ACC112 (cell line): Measurements from ENCODE around the gene KLHL29.
A peak's percentile ranks its signal among the peaks of the same experiment; 100 is the strongest.

ENCODE experiments used
- H2AFZ ChIP-seq: fragments of 200-600 bp; sonication (generic); one replicate; pipeline ENCODE4 v1.6.0; 2017; ENCODE audit warnings: antibody characterized with exemption, low read length; ENCODE audit not compliant: unreplicated experiment
- H3K27ac ChIP-seq: fragments of 200-600 bp; sonication (generic); 2 replicates; pipeline ENCODE4 v1.5.1; 2014; ENCODE audit warnings: low read depth, mild to moderate bottlenecking, antibody characterized with exemption, low read length, moderate library complexity
- H3K27me3 ChIP-seq: fragments of 200-600 bp; sonication (generic); 2 replicates; pipeline ENCODE4 v1.6.1; 2014; ENCODE audit warnings: mild to moderate bottlenecking, antibody characterized with exemption, low read length, moderate library complexity, mixed read lengths; ENCODE audit not compliant: insufficient read depth
- H3K36me3 ChIP-seq: fragments of 200-600 bp; sonication (generic); 2 replicates; pipeline ENCODE4 v1.6.1; 2016; ENCODE audit warnings: mild to moderate bottlenecking, antibody characterized with exemption, low read length, moderate library complexity, mixed read lengths; ENCODE audit not compliant: insufficient read depth
- H3K4me1 ChIP-seq: fragments of 200-600 bp; sonication (generic); one replicate; pipeline ENCODE4 v1.6.1; 2016; ENCODE audit warnings: low read length, mixed read lengths; ENCODE audit not compliant: insufficient read depth, unreplicated experiment, control insufficient read depth
- H3K4me3 ChIP-seq: fragments of 200-600 bp; sonication (generic); 2 replicates; pipeline ENCODE4 v1.5.1; 2014; ENCODE audit warnings: mild to moderate bottlenecking, low read depth, low read length
- H3K79me2 ChIP-seq: fragments of 200-600 bp; sonication (generic); one replicate; pipeline ENCODE4 v1.6.0; 2016; ENCODE audit warnings: low read length; ENCODE audit not compliant: control insufficient read depth, unreplicated experiment, insufficient read depth

KLHL29 gene

DNA sequence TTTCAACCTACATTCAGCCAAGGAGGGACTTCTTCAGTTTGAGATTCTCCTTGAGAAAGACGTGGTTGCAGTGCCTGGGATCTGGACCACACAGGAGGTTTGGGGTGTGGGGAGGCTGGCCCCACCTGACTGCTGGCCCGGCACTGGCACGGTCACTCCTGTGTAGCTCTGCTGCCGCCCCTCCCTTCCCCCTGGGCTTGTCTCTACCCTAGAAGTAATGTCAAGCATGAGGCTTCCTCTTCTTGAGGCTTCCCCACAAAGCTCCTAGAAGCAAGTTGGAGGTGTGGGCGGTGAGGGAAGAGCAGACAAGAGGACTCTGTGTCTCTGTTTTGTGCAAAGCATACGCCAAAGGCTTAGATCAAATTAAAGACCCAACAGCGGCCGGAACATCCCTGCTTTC, 8.7 kb downstream of the KLHL29 start:
- Histone ChIP-seq H3K4me1 (peaks cover 13% of the 10 kb centered on the region), H3K27ac (no peak overlapping the region), H3K79me2 (peaks cover 41% of the 10 kb centered on the region), H3K36me3 (no peaks in the 10 kb centered on the region), H3K27me3 (no peaks in the 10 kb centered on the region), H2AFZ (no peak overlapping the region), H3K4me3 (no peak overlapping the region)

DNA sequence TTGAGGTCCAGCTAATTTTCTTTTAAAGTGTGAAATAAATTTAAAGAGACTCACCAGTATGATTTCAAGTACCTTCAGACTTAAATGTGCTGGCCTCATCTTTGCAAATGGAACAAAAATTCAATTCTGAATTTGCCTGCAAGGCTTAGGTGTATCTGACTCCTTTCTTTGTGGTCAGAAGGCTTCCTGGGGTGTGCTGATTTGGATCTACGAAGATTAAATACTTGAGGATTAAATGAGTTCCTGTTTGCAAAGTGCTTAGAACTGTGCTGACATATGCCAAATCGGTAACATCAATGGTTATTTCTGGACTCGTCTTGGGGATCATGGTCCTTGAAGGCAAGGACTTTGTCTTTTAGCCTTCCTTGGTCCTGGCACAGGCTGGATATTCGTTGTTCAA, 9.7 kb downstream of the KLHL29 start:
- Histone ChIP-seq H3K27me3 (no peaks in the 10 kb centered on the region), H3K79me2 (peaks cover 33% of the 10 kb centered on the region), H3K36me3 (no peaks in the 10 kb centered on the region), H3K4me1 (peaks cover 4% of the 10 kb centered on the region), H3K27ac (no peak overlapping the region), H2AFZ (no peak overlapping the region), H3K4me3 (no peak overlapping the region)

DNA sequence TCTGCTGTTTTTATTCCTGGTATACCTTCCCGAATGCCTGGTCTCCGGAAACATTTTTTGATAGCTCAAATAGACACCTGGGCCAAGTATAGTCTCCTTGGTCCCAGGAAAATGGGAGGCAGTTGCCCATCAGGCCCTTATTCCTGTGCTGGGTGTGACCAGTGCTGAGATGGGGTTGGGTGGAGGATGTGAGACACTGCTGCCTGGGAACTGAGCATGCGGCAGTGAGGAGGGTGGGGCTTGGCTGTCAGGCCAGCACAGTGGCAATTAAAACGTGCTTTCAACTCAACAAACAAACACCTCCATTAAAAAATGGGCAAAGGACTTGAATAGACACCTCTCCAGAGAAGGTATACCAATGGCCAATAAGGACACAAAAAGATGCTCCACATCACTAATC, 12.5 kb downstream of the KLHL29 start:
- Histone ChIP-seq H3K4me3 (no peak overlapping the region), H3K36me3 (no peaks in the 10 kb centered on the region), H3K79me2 (peaks cover 18% of the 10 kb centered on the region), H2AFZ (no peak overlapping the region), H3K27me3 (no peaks in the 10 kb centered on the region), H3K27ac (no peak overlapping the region), H3K4me1 (no peaks in the 10 kb centered on the region)

DNA sequence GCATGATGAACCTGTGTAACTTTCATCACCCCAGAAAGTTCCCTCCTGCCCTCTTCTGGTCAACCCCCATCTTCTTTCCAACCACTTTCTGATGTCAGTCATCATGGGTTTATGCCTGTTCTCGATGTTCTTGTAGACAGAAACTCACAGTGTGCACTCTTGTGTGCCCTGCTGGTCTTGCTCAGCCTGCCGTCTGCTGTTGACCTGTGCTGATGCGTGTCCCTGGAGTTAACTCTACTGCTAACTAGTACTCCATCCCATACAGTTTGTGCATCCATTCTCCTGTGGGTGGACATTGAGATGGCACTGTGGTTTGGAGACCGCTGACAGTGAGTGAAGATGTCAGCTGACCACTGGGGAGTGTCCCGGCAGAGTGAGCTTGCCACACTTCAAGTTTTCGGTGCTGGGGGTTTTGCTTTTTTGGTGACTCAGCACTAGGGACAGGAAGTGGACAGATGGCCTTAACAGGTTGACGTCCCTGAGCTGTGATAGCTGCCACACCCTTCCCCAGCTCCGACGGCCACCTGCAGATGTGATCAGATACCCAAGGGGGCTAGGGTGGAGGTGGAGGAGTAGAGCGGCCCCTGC, 14.8 kb downstream of the KLHL29 start:
- Histone ChIP-seq H3K4me1 (peaks cover 13% of the 10 kb centered on the region), H2AFZ (no peak overlapping the region), H3K79me2 (peaks cover 8% of the 10 kb centered on the region), H3K27me3 (no peaks in the 10 kb centered on the region), H3K4me3 (no peak overlapping the region), H3K36me3 (no peaks in the 10 kb centered on the region), H3K27ac (no peak overlapping the region)

DNA sequence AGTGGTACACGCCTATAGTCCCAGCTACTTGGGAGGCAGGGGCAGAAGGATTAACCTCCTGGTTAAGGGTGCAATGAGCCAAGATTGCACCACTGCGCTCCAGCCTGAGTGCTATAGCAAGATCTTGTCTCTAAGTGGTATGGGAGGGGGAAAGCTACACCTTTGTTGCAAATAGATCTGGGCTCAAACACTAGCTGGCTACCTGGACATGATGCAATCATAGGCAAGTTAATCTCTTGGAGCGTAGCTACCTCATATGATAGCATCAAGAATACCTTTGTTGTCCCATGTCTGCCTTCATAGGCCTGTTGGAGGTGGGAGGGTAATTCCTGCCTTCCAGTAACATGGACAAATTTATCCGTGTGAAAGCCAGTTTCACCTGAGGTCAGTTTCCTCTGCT, 15.7 kb downstream of the KLHL29 start:
- Histone ChIP-seq H3K27me3 (no peaks in the 10 kb centered on the region), H3K4me3 (no peak overlapping the region), H3K79me2 (peaks cover 8% of the 10 kb centered on the region), H3K36me3 (no peaks in the 10 kb centered on the region), H3K4me1 (peaks cover 13% of the 10 kb centered on the region), H3K27ac (no peak overlapping the region), H2AFZ (no peak overlapping the region)

DNA sequence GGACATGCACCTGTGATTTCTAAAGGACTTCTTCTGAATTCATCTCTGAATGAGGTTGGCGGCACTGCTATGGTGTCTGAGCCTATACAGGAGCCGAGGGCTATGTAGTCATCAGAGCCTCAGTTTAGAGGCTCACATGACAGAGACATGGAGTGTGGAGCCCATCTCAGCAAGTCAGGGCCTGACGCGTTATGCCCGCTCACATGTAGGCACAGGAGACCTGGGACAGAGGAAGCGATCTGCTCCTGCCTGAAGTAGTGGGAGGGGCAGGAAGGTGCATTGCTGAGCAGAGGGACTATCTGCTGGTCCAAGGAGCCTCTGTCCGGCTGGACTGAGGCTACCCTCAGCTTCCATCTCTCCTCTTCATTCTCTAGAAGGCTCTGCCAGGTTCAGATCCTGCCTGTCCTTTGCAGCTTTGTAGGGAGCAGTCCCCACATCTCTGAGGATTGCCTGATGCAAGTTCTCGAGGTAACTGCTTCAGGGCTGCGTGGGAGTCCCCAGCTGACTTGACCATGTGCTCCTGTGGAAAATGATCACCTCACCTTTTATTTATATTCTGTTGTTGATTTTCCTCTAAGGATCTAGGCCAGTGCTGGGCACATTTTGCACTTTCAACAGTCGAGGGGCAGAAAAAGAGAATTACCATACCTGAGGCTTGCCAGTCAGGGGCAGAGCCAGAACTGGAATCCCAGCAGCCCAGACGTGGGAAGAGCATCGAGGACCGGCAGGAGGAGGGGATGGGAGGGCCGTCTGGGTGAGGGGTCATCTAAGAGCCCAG, 16.6 kb downstream of the KLHL29 start:
- no peak overlapping the region for H3K4me3 ChIP-seq
- no peaks in the 10 kb centered on the region for H3K27me3 ChIP-seq
- H3K79me2 ChIP-seq: peaks cover 8% of the 10 kb centered on the region
- H3K4me1 ChIP-seq: peaks cover 13% of the 10 kb centered on the region
- no peak overlapping the region for H2AFZ ChIP-seq
- H3K27ac ChIP-seq: no peak overlapping the region
- H3K36me3 ChIP-seq: no peaks in the 10 kb centered on the region

DNA sequence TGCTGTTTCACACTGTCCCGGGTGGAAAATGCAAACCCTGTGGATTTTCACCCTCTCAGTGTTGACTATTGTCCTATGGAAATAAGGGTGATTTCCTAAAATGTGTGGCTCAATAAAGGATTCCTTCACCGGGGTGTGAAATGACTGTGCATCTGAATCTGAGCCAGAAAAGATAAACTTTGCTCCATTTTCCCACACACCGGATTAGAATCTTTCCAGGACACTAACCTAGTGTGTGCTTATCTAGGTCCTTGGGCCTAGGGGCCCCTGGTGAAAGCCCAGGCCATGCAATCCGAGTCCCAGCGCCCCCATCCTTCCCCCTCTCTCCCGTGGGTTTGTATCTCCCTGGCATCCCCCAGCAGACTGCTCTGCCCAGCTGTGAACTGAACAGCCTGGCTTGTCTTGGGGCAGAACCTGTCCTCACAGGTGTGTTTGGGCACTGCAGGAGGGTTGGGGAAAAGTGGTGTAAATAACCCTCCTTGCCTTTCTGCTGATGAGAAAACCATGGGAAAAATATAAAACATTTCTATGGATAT, 17.3 kb downstream of the KLHL29 start:
- H3K4me3 ChIP-seq: no peak overlapping the region
- peaks cover 7% of the 10 kb centered on the region for H3K79me2 ChIP-seq
- H3K27ac ChIP-seq: no peak overlapping the region
- no peaks in the 10 kb centered on the region for H3K36me3 ChIP-seq
- no peak overlapping the region for H2AFZ ChIP-seq
- peaks cover 13% of the 10 kb centered on the region for H3K4me1 ChIP-seq
- H3K27me3 ChIP-seq: no peaks in the 10 kb centered on the region

DNA sequence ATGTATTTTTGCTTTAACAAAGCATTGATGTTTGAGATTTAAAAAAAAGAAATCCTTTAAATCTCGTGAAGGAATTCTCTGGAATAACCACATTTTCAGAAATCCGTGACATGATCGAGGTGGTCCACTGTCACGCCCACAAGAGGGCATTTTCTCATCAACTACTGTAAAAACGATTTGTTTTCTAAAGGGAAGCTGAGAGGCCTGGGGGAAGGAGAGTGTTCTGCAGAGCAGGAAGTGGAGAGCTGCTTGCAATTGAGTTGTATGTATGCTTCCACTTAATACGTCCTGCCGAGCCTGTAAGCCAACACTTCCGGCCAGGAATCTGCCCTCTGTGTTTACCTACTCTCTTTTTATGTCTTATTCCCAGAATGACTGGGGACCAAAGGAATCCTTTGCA, 19.4 kb downstream of the KLHL29 start:
- Histone ChIP-seq H3K36me3 (no peaks in the 10 kb centered on the region), H3K79me2 (peaks cover 10% of the 10 kb centered on the region), H3K4me1 (peaks cover 13% of the 10 kb centered on the region), H3K27ac (peak overlapping the region; percentile 48), H3K27me3 (no peaks in the 10 kb centered on the region), H2AFZ (no peak overlapping the region), H3K4me3 (peak overlapping the region; percentile 29; the same call in 1 of the 2 replicates)

DNA sequence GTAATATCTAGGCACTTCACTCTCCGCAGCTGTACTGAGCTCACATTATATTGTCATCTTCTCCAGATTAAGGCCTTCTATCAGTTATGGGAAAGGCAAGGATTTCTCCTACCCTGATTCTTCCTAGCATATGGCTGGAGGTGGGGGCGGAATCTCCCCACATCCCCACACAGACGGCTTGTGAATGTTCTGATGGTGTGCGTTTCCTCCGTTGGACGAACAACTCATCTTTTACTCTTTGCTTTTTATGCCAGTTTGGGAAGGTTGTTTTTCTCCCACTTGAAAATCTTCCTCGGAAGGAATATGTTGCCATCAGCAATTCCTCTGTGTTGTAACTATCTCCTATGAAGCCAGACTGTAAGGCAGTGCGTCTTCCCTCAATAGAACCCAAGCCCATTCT, 24.3 kb downstream of the KLHL29 start:
- Histone ChIP-seq H3K27me3 (no peaks in the 10 kb centered on the region), H3K79me2 (peaks cover 30% of the 10 kb centered on the region), H3K36me3 (no peaks in the 10 kb centered on the region), H3K4me1 (peaks cover 39% of the 10 kb centered on the region), H3K27ac (no peak overlapping the region), H3K4me3 (no peak overlapping the region), H2AFZ (no peak overlapping the region)

DNA sequence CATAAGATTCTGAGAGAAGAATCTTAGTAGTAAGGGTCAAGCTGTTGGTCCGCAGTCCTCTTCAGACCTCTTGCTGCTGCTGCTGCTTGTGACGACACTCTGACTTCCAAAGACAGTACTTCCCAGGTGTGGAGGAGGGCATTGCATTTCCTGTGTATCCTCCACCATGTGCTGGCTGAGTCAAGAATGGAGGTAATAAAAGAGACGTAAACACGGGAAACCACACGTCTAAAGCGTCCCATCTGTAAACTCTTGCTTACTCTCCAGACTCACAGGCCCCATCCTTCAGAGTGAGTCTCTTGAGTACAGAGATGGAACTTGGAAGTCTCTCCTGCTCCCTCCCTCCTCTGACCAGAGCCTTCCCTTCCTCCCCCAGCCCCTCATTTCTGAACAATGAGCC, 25.6 kb downstream of the KLHL29 start:
- Histone ChIP-seq H3K4me3 (no peak overlapping the region), H3K27me3 (no peaks in the 10 kb centered on the region), H3K4me1 (peaks cover 47% of the 10 kb centered on the region), H3K36me3 (no peaks in the 10 kb centered on the region), H2AFZ (no peak overlapping the region), H3K27ac (peak overlapping the region; percentile 98), H3K79me2 (peaks cover 27% of the 10 kb centered on the region)
